Measurements from ENCODE around the gene ATP5F1D. TPM values are rescaled to one million over a fixed set of nuclear protein-coding genes. Genes with fewer than 3 reads are reported as not detected.
A peak's percentile ranks its signal among the peaks of the same experiment; 100 is the strongest.

ATP5F1D gene
- total and polyA plus RNA-seq, 2 of the 13 experiments (the other 11 are each of a cell fraction or from before 2014, with no cell fraction given), result 39.4 to 78.7 TPM

- TF ChIP-seq PRDM10 (CRISPR knock-in tag; IDR thresholded peaks at IDR 0.05; ENCODE audit: low read depth) (no peak), MLLT10 (CRISPR knock-in tag; IDR thresholded peaks at IDR 0.05) (no peak), NFIB (CRISPR knock-in tag; IDR thresholded peaks at IDR 0.05; ENCODE audit: borderline replicate concordance) (no peak), ZNF263 (CRISPR knock-in tag; IDR thresholded peaks at IDR 0.05) (no peak), IRX3 (CRISPR knock-in tag; IDR thresholded peaks at IDR 0.05; ENCODE audit: borderline replicate concordance, low read depth) (no peak), ZNF510 (CRISPR knock-in tag; IDR thresholded peaks at IDR 0.05; ENCODE audit: low read depth) (no peak), PITX1 (CRISPR knock-in tag; IDR thresholded peaks at IDR 0.05) (no peak), ZNF562 (CRISPR knock-in tag; IDR thresholded peaks at IDR 0.05; ENCODE audit: borderline replicate concordance) (no peak), DNMT3B (CRISPR knock-in tag; conservative IDR thresholded peaks at IDR 0.05) (no peak), TAF1 (CRISPR knock-in tag; IDR thresholded peaks at IDR 0.05) (peak; percentile 14; the same call in 1 of the 2 replicates), TEAD2 (CRISPR knock-in tag; IDR thresholded peaks at IDR 0.05) (no peak), ZNF773 (CRISPR knock-in tag; IDR thresholded peaks at IDR 0.05; ENCODE audit: borderline replicate concordance) (no peak), ZNF354B (CRISPR knock-in tag; IDR thresholded peaks at IDR 0.05) (no peak), ZNF441 (CRISPR knock-in tag; IDR thresholded peaks at IDR 0.05; ENCODE audit: borderline replicate concordance) (no peak), HIVEP1 (CRISPR knock-in tag; IDR thresholded peaks at IDR 0.05) (0 out of 2 replicates have a peak, but pooled peaks have one; percentile 19), ETS1 (CRISPR knock-in tag; IDR thresholded peaks at IDR 0.05) (no peak), ZBTB3 (CRISPR knock-in tag; IDR thresholded peaks at IDR 0.05; ENCODE audit: borderline replicate concordance, low read depth) (no peak), ZBTB26 (CRISPR knock-in tag; IDR thresholded peaks at IDR 0.05; ENCODE audit: borderline replicate concordance) (no peak), ZNF281 (CRISPR knock-in tag; IDR thresholded peaks at IDR 0.05; ENCODE audit: borderline replicate concordance) (peak; percentile 78; the same call in 1 of the 2 replicates)
Measured at GRCh38 chr19:1250437-1251260, 9.1 kb downstream of the ATP5F1D start (continued).

Measured in HepG2 (cell line).